Measurements from ENCODE around the gene NRARP.

GRCh38 chr9:137313326-137313936 lies 11.4 kb upstream of the NRARP start:
- no peak for TF ChIP-seq EP300 (IDR thresholded peaks at IDR 0.05)
- no peak for TF ChIP-seq CTCF (IDR thresholded peaks at IDR 0.05)
- TF ChIP-seq POLR2A (IDR thresholded peaks at IDR 0.05): no peak
- no peak for TF ChIP-seq POLR2AphosphoS5 (IDR thresholded peaks at IDR 0.05)
